Adipocyte (in vitro differentiated cells): Measurements from ENCODE around the gene CRPPA.
"Not testable (repeated sequence)": the region's sequence is repeated elsewhere in the genome, so short reads cannot be mapped to it uniquely, and the experiment has no call there.

ENCODE experiments used
- DNase-seq: peaks from one replicate; pipeline ENCODE4 v3.0.0-alpha.2; 2015; ENCODE audit warnings: low read depth
- H3K27me3 ChIP-seq: replicated peaks from 2 replicates; pipeline ENCODE4 v1.7.0; 2013; ENCODE audit warnings: mild to moderate bottlenecking, low read length, moderate library complexity; ENCODE audit not compliant: control insufficient read depth, insufficient read depth
- H3K36me3 ChIP-seq: 2 replicates; pipeline ENCODE4 v1.7.0; 2013; ENCODE audit warnings: low read length, mild to moderate bottlenecking, moderate library complexity; ENCODE audit not compliant: control insufficient read depth, insufficient read depth, severe bottlenecking
- H3K4me1 ChIP-seq: 2 replicates; pipeline ENCODE4 v1.7.0; 2013; ENCODE audit warnings: mild to moderate bottlenecking, low read length, moderate library complexity; ENCODE audit not compliant: control insufficient read depth, insufficient read depth
- H3K4me3 ChIP-seq: 2 replicates; pipeline ENCODE4 v1.7.0; 2013; ENCODE audit warnings: mild to moderate bottlenecking, low read length, moderate library complexity
- H3K9ac ChIP-seq: 2 replicates; pipeline ENCODE4 v1.7.0; 2013; ENCODE audit warnings: mild to moderate bottlenecking, low read length, moderate library complexity
- H3K9me3 ChIP-seq: 2 replicates; pipeline ENCODE4 v1.7.0; 2013; ENCODE audit warnings: mild to moderate bottlenecking, low read length, moderate library complexity; ENCODE audit not compliant: control insufficient read depth

The CRPPA gene

DNA sequence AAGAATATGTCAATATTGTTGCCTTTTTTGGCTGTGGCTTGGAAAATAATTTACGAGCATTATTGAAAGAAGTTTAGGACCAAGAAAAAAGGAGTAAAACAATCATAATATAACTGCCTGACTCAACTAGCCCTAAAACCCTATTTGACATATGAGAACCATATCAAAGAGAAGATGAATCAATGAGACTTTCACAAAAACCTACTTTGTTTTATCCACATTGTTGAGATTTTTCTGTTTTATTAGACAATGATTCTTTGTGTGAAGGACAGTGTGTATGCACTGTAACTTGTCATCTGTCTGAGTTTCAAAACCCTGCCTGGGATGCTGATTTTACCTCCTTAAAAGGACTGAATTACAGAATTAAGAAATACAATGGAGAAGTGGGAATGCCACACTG is 25.2 kb upstream of the CRPPA start:
- H3K4me1 ChIP-seq = no peaks in the 10 kb centered on the region
- H3K9me3 ChIP-seq = no peaks in the 10 kb centered on the region
- no peak overlapping the region for H3K4me3 ChIP-seq
- H3K9ac ChIP-seq = no peak overlapping the region
- no peak for DNase-seq
- no peaks in the 10 kb centered on the region for H3K36me3 ChIP-seq
- H3K27me3 ChIP-seq = no peaks in the 10 kb centered on the region

GRCh38 chr7:16443871-16444270 is 22.5 kb upstream of the CRPPA start:
- H3K4me1 ChIP-seq, H3K4me3 ChIP-seq, H3K9me3 ChIP-seq, H3K36me3 ChIP-seq, H3K27me3 ChIP-seq, H3K9ac ChIP-seq, DNase-seq: not testable (repeated sequence)

- Histone ChIP-seq H3K9me3 (no peaks in the 10 kb centered on the region), H3K36me3 (no peaks in the 10 kb centered on the region), H3K4me1 (no peaks in the 10 kb centered on the region), H3K9ac (no peak overlapping the region), H3K27me3 (no peaks in the 10 kb centered on the region), H3K4me3 (no peak overlapping the region)
- DNase-seq = no peak
Observed at GRCh38 chr7:16438988-16439387, 17.6 kb upstream of the CRPPA start.

DNA sequence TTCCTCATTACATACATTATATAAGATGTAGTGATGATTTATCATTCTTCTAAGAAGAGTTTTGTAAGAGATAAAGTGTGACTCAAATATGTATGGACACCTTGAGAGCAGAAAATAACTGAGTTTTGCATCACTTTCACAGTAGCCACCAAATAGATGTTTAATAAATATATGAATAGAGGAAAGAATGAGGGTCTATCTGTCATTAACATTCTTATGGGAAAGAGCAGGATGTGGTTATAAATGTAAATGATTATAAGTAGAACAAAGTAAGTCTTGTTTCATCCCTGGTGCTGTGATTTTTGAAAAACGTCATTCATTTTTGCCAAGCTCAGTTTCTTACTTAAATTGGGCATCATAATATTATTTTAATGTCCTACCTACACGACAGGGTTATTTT is 15.0 kb upstream of the CRPPA start:
- Histone ChIP-seq H3K36me3 (no peaks in the 10 kb centered on the region), H3K4me3 (no peak overlapping the region), H3K9ac (no peak overlapping the region), H3K9me3 (no peaks in the 10 kb centered on the region), H3K27me3 (no peaks in the 10 kb centered on the region), H3K4me1 (no peaks in the 10 kb centered on the region)
- DNase-seq = no peak

GRCh38 chr7:16433568-16434122 is 12.3 kb upstream of the CRPPA start:
- H3K4me1 ChIP-seq = no peaks in the 10 kb centered on the region
- no peaks in the 10 kb centered on the region for H3K27me3 ChIP-seq
- H3K9ac ChIP-seq = no peak overlapping the region
- DNase-seq = no peak
- H3K36me3 ChIP-seq = no peaks in the 10 kb centered on the region
- H3K9me3 ChIP-seq = no peaks in the 10 kb centered on the region
- no peak overlapping the region for H3K4me3 ChIP-seq

GRCh38 chr7:16432425-16432731 is 11.0 kb upstream of the CRPPA start:
- H3K9me3 ChIP-seq = no peaks in the 10 kb centered on the region
- no peaks in the 10 kb centered on the region for H3K36me3 ChIP-seq
- H3K4me1 ChIP-seq = no peaks in the 10 kb centered on the region
- H3K27me3 ChIP-seq = no peaks in the 10 kb centered on the region
- no peak overlapping the region for H3K4me3 ChIP-seq
- DNase-seq = no peak
- no peak overlapping the region for H3K9ac ChIP-seq

GRCh38 chr7:16431646-16432424 is 10.5 kb upstream of the CRPPA start:
- no peak for DNase-seq
- H3K4me3 ChIP-seq = no peak overlapping the region

DNA sequence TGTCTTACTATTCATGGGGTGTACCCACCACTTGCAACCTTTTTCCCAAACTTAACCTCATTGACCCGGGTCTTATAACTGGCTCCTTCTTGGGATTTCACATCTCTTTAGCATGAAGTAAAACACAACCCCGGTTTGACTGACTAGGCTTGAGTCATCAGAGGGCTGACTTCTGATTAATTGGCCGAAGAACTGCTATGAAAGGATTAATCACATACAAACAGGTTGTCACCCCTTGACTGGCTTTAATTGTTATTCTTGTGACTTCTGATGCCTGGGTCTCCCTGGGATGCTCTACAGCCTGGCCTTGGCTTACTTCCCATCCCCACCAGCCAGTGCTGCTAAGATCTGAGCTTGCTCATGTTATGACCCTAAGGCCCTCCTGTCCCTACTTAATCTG is 8.8 kb upstream of the CRPPA start:
- no peak for DNase-seq
- Histone ChIP-seq H3K36me3 (no peaks in the 10 kb centered on the region), H3K9ac (no peak overlapping the region), H3K4me1 (no peaks in the 10 kb centered on the region), H3K4me3 (no peak overlapping the region), H3K27me3 (no peaks in the 10 kb centered on the region), H3K9me3 (no peaks in the 10 kb centered on the region)

More at GRCh38 chr7:16431646-16432424, 10.5 kb upstream of the CRPPA start:
- H3K27me3 ChIP-seq = no peaks in the 10 kb centered on the region
- no peak overlapping the region for H3K9ac ChIP-seq
- H3K36me3 ChIP-seq = no peaks in the 10 kb centered on the region
- H3K4me1 ChIP-seq = no peaks in the 10 kb centered on the region
- no peaks in the 10 kb centered on the region for H3K9me3 ChIP-seq

DNA sequence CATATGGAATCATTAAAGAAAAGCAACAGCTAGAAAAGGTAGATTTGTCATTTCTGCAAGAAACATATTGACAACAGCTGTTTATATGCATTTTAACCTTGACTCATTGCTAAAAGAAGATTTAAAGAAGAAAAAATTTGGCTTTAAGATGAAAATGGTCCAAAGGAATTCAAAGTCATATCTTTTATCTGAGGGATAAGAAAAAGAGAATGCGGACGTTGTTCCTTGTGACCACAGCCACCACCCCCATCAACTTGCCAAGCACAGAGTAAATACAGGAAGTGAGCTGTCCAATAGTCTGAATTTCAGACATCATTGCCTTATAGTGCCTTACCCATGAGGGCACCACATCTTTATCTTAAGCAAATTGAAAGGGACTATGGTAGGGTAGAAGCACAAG is 7.3 kb upstream of the CRPPA start:
- DNase-seq = peak; percentile 64
- no peaks in the 10 kb centered on the region for H3K9me3 ChIP-seq
- H3K36me3 ChIP-seq = no peaks in the 10 kb centered on the region
- H3K27me3 ChIP-seq = no peaks in the 10 kb centered on the region
- no peak overlapping the region for H3K9ac ChIP-seq
- no peaks in the 10 kb centered on the region for H3K4me1 ChIP-seq
- no peak overlapping the region for H3K4me3 ChIP-seq

DNA sequence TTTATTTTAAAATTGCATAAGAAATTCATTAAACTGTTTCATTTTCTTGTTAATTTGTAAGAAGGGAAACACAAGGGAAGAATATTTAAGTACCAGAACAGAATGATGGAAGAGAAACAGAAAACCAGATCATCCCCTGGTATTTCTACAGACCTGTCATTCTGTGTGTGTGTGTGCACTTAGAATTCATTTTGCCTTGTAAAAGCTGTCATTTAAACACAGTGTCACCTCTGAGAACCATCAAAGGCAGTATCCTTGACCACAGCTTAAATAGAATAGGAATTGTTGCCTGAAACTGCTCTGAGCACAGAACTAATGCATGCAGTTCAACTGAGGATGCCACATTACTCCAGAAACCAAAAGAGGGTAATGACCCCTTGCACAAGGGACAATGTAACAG is 6.8 kb upstream of the CRPPA start:
- peak; percentile 29 for DNase-seq
- H3K36me3 ChIP-seq = no peaks in the 10 kb centered on the region
- H3K9ac ChIP-seq = no peak overlapping the region
- no peaks in the 10 kb centered on the region for H3K27me3 ChIP-seq
- no peak overlapping the region for H3K4me3 ChIP-seq
- no peaks in the 10 kb centered on the region for H3K9me3 ChIP-seq
- H3K4me1 ChIP-seq = no peaks in the 10 kb centered on the region

- no peak overlapping the region for H3K4me3 ChIP-seq
Observed at GRCh38 chr7:16423761-16424160, 2.4 kb upstream of the CRPPA start.

DNA sequence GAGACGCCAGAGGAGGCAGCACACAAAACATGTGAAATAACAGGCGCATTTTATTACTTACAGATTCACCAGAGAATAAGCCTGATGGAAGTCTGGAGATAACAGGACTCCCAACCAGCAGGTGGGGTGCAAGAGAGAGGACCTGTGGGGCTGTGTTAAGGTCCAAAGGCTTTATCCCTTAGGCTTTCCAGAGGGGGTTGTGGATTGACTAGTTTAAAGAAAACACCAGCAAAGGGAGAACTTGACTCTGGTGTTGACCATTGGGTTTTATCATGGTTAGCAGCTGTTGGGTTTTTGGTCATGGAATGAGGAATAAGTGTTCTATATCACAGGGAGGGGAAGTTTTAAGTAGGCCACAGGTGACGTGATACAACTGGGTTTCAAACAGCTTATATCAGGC is 1.6 kb upstream of the CRPPA start:
- no peak for DNase-seq
- Histone ChIP-seq H3K9ac (no peak overlapping the region), H3K9me3 (no peaks in the 10 kb centered on the region), H3K4me1 (peaks cover 17% of the 10 kb centered on the region), H3K27me3 (no peaks in the 10 kb centered on the region), H3K36me3 (no peaks in the 10 kb centered on the region), H3K4me3 (no peak overlapping the region)

More at GRCh38 chr7:16423761-16424160, 2.4 kb upstream of the CRPPA start:
- DNase-seq = peak; percentile 52
- no peaks in the 10 kb centered on the region for H3K27me3 ChIP-seq
- H3K9ac ChIP-seq = no peak overlapping the region
- no peaks in the 10 kb centered on the region for H3K36me3 ChIP-seq
- H3K4me1 ChIP-seq = peaks cover 17% of the 10 kb centered on the region
- no peaks in the 10 kb centered on the region for H3K9me3 ChIP-seq
